Midbrain (tissue), 1 donor: ENCODE data around the gene SNX32.
A peak's percentile ranks its signal among the peaks of the same experiment; 100 is the strongest.

Source experiments
- DNase-seq: peaks from one replicate; lab custom pipeline; 2025; lab: John Stamatoyannopoulos, UW

The SNX32 gene

GRCh38 chr11:65833297-65834030, at the start of gene SNX32:
Gene SNX32 (plus strand): TSS chr11:65833963. CDS start chr11:65834066, 103 bp downstream.
- DNase-seq = peak; percentile 95

- no peak for DNase-seq
These were observed 48.3 kb upstream of the SNX32 start for GRCh38 chr11:65785319-65786007.

DNA sequence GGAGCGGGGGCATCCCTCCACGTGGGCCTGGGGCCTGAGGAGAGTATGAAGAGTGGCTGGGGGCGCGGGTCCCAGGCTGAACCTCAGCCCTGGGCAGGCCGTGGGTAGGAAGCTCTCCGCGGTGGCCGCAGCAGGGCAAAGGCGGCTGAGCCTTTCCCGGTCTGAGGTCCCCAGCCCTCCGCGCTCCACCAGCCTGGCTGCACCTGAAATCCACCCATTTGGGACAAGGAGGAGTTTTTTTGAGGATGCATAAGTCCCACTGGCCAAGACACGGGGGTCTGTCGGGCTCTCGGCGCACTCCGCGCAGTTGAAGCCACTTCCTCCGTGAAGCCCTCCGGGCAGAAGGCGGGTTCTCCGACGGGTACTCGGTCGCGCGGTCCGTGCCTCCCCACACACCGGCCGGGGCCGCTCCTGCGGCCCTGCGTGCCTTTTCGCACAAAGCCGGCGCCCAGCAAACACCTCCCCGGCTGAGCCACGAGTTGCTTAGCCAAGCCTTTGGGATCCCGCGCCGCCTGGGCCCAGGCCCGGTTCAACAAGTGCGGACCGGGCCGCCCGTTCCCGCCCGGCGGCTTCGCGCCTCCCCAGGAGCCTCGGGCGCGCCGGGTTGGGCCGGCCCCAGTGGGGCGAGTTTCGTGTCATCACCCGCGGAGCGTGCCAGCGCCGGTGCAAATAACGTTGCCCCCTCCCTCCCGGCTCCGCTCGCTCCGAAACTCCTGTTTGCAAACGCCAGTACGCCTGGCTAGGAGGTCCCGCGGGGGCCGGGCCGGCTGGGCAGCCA, 47.6 kb upstream of the SNX32 start:
- DNase-seq = no peak

GRCh38 chr11:65786786-65787636, 46.8 kb upstream of the SNX32 start, which contains the start of gene OVOL1:
Gene OVOL1 (plus strand): TSS chr11:65787063. CDS start chr11:65787374, 311 bp downstream.
- no peak for DNase-seq

- no peak for DNase-seq
These were observed 45.8 kb upstream of the SNX32 start for GRCh38 chr11:65787649-65788622.

- DNase-seq = no peak
These were observed 44.9 kb upstream of the SNX32 start for GRCh38 chr11:65788821-65789220.

DNA sequence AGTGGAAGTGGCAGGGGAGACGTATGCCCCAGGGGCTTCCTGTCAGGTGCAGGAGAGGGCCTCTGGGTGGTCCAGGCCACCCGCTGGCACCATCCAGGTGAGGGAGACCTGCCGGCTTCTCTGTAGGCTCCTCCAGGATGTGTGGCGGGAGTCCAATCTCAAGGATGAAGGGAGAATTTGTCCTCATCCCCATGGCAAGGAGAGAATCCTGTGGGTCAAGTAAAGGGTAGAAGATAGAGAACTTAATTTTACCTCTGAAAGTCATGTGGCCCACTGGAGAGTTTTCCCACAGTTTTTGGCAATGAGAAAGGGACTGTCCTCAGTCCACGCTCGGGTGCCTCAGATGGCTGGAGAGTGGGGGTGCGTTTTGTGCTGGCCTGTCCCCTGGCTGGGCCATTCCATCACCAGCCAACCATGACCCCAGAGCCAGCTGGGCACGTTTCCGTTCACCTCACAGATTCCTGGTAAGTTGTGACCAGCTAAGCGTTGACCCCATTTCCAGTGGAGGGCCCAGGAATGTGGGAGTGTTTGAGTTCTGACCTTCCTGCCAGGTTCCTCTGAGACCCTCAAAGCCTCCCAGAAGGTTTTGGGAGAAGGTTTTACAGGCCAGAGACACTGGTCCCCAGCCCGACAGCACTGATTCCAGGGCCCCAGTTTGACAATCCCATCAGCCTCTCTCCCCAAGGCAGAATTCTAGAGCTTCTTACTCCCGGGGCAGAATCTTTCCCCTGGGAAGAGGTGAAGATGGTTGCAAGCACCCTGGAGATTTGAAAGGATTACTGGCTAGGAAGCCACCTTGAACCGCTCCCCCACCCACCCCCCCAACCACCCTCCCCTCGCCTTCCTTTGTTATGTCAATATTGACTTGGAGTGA, 44.3 kb upstream of the SNX32 start:
- DNase-seq = no peak

- DNase-seq = no peak
These were observed 43.5 kb upstream of the SNX32 start for GRCh38 chr11:65790104-65790901.

DNA sequence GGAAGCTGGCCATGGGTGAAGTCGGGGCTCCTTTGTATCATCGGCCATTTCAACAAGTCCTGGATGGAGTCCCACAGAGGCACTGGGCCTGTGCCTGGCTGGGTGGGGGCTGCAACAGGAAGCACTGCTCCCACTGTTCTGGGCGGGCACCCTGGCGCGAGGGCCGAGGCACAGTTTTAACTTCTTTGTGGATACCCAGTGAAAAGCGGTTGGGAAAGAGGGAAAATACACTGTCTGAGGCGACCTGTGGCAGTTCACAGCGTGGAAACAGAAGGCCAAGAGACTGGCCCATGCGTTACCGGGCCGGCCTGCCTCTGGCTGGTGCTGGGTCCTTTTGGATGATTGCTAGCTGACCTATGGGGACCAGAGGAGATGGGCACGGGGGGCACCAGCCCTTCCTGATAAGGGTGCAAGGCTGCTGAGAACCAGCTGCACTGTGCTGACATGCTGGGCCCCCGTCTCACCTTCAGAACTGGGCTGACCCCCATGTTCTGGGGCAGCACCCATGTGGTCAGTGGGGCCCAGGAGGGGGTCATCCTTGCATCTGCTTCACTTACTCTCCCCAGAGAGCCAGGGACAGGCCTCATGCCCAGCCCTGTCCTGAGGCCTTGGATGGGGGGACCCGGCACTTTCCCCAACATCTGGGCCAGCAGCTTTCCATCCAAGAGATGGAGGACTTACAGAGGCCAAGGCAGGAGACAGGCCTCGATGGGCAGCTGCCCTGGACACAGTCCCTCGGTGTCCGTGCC, 42.7 kb upstream of the SNX32 start:
- DNase-seq = no peak

DNA sequence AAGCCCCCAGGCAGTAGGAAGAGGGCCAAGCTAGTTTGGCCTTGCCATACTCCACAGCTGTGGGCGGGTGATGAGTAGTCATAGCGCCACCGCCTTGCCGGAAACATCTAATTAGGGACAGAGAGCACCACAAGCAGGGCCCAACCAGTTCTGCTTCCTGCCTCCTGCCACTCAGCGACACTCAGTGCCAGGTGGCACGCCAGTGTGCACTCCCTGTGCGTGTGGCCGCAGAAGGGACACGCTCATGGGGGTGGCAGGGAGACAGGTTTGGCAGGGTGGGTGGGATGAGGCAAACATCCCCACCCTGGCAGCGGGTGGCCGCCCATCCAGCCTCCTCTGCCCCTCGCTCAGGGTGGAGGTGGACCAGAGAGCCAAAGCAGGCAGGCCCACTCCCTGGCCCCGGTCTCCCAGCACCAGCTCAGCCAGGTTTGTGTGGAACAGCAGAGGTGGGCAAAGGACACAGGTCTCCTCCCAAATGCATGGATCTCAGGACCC, 42.0 kb upstream of the SNX32 start:
- no peak for DNase-seq

DNA sequence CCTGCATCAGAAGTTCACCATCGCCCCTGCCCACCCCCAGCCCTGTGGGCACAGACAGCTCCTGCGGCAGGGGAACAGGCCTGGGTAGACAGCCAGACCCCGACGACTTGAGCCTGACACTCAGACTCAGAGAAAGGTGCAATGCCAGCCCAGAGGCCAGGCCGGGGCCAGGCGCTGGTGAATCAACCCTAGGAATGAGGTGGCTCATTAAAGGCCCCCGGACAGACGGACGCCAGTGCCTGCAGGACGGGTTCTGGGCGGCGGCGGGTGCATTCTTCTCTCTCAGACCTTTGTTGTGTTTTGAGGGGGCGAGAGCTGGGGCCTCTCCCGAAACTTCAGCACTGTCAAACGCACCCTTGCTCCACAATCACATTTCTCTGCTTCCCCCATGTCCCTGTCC, 41.3 kb upstream of the SNX32 start:
- no peak for DNase-seq

GRCh38 chr11:65793144-65793581, 40.6 kb upstream of the SNX32 start:
- no peak for DNase-seq

DNA sequence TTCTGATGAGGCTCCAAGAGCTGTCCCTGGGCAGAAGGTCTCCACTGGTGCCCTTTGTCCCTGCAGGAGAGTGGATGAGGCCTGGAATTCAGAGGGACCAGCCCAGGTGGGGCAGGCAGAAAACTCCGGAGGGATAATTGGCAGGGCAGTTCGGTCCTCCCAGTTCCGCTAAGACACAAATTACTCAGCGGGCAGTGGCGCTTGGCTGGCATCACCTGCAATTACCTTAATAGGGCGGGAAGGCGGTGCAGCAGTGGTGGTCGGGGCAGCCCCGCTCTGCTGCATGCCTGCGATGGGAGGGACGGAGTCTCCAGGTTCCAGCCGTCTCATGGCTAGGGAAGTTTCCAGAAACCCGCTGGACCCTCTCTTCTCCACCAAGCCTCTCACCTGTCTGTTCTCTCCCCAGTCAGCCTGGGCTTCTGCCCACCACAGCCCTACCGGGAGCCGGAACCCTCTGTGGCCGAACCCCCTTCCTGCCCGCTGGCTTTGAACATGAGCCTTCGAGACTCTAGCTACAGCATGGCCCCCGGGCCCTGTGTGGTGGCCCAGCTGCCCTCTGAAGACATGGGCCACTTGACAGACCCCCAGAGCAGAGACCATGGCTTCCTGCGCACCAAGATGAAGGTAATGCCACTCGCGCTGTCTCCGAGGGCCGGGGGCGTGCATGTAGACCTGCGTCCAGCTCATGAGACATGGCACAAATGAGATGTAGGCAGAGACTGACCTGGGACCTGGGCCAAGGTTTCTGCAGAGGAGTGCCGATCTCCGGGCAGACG, 40.0 kb upstream of the SNX32 start:
- DNase-seq = no peak

DNA sequence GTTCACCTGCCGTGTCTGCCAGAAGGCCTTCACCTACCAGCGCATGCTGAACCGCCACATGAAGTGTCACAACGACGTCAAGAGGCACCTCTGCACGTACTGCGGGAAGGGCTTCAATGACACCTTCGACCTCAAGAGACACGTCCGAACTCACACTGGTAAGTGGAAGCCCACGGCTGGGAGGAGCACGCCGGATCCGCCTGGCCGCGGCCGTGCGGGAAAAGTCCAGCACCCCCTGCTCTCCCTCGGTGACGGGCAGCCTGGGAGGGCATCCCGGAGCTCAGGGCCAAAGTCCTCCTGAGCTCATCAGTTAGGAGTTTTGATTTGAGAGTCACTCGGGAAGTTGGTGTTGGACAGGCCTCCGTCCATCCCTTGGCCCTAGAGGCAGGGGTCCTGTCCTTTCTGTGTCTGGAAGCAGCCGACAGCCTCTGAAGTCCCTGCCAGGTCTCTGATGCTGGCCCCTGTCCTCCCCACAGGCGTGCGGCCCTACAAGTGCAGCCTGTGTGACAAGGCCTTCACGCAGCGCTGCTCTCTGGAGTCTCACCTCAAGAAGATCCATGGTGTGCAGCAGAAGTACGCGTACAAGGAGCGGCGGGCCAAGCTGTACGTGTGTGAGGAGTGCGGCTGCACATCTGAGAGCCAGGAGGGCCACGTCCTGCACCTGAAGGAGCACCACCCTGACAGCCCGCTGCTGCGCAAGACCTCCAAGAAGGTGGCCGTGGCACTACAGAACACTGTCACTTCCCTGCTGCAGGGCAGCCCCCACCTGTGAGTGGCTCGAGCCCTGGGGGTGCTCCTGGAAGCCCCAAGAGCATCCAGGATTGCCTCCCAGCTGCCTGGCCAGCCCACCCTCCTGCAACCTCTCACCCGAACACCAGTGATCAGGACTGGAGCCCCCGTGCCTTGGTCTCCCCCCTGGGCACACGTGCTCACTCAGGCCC, 38.9 kb upstream of the SNX32 start:
- DNase-seq = no peak

GRCh38 chr11:65796726-65797601, 36.8 kb upstream of the SNX32 start:
- DNase-seq = no peak
